ENCODE measurements around the gene ATG7.

The ATG7 gene

GRCh38 chr3:11356269-11356668, 84.1 kb downstream of the ATG7 start:
- TF ChIP-seq CTCF (IDR thresholded peaks at IDR 0.05; ENCODE audit: control insufficient read depth, extremely low read depth, insufficient read depth): no peak
- H3K4me3 ChIP-seq (ENCODE audit: low read depth, low read length): no peak overlapping the region
- no peak for DNase-seq (ENCODE audit: low read depth)

- H3K4me3 ChIP-seq (ENCODE audit: low read depth, low read length): no peak overlapping the region
- TF ChIP-seq CTCF (IDR thresholded peaks at IDR 0.05; ENCODE audit: control insufficient read depth, extremely low read depth, insufficient read depth): no peak
- no peak for DNase-seq (ENCODE audit: low read depth)
These were observed 90.4 kb downstream of the ATG7 start for GRCh38 chr3:11362600-11362999.

GRCh38 chr3:11363715-11364114, 91.5 kb downstream of the ATG7 start:
- H3K4me3 ChIP-seq (ENCODE audit: low read depth, low read length): no peak overlapping the region
- DNase-seq (ENCODE audit: low read depth): no peak
- TF ChIP-seq CTCF (IDR thresholded peaks at IDR 0.05; ENCODE audit: control insufficient read depth, extremely low read depth, insufficient read depth): no peak

GRCh38 chr3:11364181-11364580, 92.0 kb downstream of the ATG7 start:
- no peak for DNase-seq (ENCODE audit: low read depth)
- TF ChIP-seq CTCF (IDR thresholded peaks at IDR 0.05; ENCODE audit: control insufficient read depth, extremely low read depth, insufficient read depth): no peak
- no peak overlapping the region for H3K4me3 ChIP-seq (ENCODE audit: low read depth, low read length)

GRCh38 chr3:11367143-11367693, 95.0 kb downstream of the ATG7 start:
- TF ChIP-seq CTCF (IDR thresholded peaks at IDR 0.05; ENCODE audit: control insufficient read depth, extremely low read depth, insufficient read depth): no peak
- DNase-seq (ENCODE audit: low read depth): peak; percentile 65
- H3K4me3 ChIP-seq (ENCODE audit: low read depth, low read length): no peak overlapping the region

- DNase-seq (ENCODE audit: low read depth): no peak
- no peak for TF ChIP-seq CTCF (IDR thresholded peaks at IDR 0.05; ENCODE audit: control insufficient read depth, extremely low read depth, insufficient read depth)
These were observed 98.0 kb downstream of the ATG7 start for GRCh38 chr3:11370191-11370590.

GRCh38 chr3:11370966-11371365, 98.8 kb downstream of the ATG7 start:
- TF ChIP-seq CTCF (IDR thresholded peaks at IDR 0.05; ENCODE audit: control insufficient read depth, extremely low read depth, insufficient read depth): no peak
- no peak overlapping the region for H3K4me3 ChIP-seq (ENCODE audit: low read depth, low read length)
- no peak for DNase-seq (ENCODE audit: low read depth)

More at GRCh38 chr3:11370191-11370590, 98.0 kb downstream of the ATG7 start:
- H3K4me3 ChIP-seq (ENCODE audit: low read depth, low read length): no peak overlapping the region
